Germinal center (tissue), 1 donor: ENCODE measurements around the gene RAB21.

ENCODE experiments used
- DNase-seq: peaks from one replicate; pipeline ENCODE4 v3.0.0; 2012; ENCODE audit warnings: mixed read lengths, low spot score

The RAB21 gene, protein sequence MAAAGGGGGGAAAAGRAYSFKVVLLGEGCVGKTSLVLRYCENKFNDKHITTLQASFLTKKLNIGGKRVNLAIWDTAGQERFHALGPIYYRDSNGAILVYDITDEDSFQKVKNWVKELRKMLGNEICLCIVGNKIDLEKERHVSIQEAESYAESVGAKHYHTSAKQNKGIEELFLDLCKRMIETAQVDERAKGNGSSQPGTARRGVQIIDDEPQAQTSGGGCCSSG

DNA sequence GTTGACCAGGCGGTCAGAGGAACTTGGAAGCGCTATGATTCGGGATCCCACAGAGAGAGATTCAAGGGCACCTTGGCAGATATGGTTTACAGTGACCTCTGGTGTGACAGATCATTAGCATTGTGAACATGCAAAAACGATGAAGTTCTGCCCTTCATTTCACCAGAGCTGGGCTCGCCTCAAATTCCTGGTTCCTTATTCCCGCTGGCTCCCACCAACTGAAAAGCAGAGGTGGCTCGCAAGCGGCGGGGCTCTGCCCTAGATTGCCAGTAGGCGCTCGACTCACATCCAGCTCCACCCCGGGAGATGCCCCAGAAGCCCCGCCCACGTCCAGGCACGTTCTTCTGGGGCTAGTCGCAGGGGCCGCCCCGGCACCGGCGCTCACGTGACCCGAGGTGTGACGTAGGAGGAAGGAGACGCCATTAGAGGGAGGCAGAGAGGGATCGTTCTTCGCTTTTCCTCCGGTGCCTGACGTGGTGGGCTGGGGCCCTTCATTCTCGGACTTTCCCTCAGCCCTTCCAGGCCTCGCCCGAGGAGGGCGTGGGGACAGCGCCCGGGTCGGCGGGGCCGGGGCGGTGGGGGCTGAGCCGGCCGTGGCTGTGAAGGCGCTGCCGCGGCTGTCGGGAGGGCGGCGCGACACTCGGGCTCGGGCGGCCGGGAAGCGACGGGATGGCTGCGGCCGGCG lies at the start of gene RAB21:
Gene RAB21 (plus strand): TSS at position 403 of the 685 bp plus-strand sequence. CDS start 267 bp downstream, at position 670.
- DNase-seq: peak; percentile 97

DNA sequence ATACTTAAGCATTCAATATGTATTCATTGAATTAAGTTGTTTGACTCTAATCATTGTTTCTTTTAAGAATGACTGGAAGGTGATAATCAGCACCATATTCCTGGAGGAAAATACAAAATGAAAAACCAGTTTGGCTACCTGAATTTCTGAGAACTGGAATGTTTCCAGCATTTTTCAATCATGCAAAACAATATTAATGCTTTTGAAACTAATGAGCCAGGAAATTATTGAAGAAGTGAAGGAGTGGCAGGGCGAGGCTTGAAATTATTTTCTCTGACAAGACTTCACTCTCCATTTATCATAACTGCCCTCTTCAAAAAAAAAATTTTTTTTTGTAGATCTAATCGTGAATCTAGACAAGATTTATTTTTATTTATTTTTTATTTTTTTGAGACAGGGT lies 49.7 kb upstream of the RAB21 start:
- DNase-seq: no peak

DNA sequence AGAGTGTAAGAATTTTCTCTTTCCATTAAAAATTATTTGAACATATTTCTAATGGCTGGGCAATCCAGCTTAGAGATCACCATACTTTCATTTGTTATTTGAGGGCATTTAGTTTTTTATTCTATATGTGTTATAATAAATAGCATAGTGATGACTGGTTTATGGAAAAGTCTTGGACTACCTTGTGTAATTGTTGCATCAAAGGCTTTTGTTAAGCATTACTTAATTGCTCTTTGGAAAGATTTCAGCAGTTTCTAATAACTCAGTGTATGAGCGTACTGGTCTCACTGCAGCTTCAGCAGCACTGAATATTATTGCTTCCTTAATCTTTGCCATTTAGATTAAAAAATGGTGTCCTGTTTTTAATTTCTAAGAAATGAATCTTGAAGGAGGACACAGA lies 46.0 kb upstream of the RAB21 start:
- no peak for DNase-seq

DNA sequence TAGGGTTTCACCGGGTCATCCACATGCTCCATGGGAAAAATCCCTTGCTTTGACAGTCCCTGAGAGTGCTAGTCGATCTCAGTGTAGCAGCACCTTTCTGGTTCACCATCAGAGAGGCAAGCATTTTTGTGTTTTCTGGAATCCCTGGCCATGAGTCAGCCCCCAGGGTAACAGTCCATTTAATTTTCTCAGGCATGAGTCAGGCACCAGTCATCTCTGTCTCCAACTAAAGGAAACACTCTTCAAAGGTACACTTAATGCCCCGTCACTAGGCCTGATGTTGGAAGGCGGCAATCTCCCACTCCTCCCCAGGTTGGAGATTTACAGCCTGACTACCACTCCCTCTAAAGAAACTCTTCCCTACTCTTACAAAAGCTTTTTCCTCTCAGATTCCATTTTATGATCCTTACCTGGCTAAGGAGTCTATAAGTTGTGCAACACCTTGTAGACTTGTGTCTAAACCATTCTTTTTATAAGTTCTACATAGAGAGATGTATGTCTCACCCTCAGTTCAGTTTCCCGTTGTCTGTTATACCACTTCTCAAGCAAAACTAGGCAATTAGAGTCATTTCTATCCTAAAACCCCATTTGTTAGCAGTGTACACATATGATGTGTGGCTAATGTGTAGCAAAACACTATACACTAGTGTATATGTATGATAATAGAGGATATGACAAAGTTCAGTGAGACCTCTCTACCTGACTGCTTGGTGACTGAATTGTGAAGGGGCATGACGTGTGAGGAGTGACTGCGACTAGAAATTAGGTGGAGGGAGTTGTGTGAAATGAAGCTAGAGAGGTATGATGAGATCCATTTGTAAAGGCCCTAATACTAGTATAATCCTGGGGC lies 44.2 kb upstream of the RAB21 start:
- no peak for DNase-seq

DNA sequence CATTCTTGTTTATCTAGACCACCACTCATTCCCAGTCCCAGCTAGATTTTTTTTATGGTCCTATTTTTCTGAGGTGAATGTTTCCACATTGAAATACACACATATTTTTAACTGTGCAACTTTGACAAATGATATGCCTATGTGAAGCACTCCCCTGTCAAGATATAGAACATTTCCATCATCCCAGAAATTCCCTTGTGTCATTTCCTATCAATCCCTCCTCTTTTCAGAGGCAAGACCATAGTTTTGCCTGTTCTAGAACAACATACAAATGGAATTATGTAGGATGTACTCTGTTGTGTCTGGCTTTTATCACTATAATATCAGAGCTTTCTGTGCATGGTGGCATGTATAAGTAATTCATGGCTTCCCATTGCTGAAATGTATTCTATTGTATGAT lies 36.1 kb upstream of the RAB21 start:
- no peak for DNase-seq

DNA sequence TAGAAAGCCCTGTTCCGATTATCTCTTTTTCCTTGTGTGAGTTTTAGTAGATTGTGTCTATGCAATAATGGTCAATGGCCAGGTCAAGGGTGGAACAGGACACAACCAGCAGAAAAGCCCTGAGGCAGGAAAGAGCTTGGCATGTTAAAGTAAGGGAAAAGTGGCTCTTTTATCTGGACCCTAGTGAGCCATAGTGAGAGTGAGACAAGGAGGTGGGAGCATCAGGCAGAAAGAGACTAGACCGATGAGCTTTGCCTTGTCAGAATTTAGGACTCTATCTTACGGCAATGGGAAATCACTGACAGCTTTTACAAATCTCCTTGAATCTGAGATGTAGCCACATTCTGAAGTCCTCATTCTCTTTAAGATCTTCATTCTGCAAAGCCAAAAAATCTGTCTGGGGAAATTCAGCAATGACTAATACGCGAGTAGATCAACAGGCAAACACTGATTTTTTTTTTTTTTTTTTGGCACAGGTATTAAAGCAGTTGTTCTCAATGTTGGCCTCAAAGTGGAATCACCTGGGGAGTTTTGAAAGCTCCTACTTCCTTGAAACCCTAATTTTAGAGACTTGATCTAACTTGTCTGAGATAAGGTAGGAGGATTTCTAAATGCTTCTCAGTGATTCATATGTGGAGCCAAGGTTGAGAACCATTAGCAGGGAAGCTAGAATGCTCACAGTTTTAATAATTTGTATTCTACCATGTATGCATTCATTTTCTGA lies 34.9 kb upstream of the RAB21 start:
- no peak for DNase-seq

DNA sequence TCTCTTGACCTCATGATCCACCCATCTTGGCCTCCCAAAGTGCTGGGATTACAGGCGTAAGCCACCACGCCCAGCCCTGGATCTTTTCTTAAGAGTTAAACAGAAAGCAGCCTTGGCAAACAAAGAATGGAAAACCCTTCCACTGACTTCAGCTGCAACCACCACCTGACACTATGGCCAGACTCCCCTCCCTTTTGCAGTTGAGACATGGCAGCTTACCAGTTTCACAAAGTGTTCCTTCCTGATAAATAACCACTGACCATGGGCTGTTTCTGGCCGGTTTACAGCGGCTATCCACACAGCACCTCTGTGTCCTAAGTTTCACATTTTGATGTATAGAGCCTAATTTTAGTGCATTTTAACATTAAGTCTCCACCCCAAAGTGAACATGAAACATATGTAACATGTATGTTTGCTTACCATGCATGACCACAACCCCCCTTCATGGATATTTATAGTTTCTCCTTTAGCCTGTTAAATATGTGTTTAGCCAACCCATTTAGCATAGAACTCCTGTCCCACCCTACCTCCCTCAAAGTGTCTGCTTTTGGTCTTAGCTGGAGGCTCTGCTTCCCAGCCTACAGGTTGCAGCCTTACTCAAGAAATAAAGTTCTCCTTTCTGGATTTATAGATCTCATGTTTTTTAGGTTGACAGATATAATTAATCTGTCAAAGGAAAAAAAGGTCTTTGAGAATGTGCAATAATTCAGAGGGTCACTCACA lies 32.7 kb upstream of the RAB21 start:
- no peak for DNase-seq

DNA sequence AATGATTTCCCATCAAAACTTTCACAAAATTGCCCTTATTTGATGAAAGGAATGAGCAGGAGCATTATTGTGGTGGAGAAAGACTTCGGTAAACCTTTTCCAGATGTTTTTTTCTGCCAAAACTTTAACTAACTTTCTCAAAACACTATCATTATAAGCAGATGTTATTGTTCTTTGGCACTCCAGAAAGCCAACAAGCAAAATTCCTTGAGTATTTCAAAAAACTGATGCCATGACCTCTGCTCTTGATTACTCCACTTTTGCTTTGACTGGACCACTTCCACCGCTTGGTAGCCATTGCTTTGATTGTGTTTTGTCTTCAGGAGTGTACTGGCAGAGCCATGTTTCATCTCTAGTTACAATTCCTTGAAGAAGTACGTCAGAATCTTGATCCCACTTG lies 29.7 kb upstream of the RAB21 start:
- no peak for DNase-seq

DNA sequence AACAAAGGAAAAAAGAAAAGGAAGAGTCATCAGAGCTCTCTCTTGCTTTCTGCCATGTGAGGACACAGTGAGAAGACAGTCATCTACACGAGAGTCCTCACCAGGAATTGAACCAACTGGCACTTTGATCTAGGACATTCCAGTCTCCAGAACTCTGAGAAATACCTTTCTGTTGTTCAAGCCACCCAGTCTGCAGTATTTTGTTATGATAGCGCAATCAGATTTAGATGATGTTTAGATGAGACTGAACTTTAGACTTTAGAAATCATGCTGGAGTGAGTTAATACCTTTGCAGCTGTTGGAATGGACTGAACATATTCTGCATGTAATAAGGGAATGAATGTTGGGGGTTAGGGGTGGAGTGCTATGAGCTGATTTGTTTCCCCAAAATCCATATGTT lies 28.1 kb upstream of the RAB21 start:
- DNase-seq: no peak

DNA sequence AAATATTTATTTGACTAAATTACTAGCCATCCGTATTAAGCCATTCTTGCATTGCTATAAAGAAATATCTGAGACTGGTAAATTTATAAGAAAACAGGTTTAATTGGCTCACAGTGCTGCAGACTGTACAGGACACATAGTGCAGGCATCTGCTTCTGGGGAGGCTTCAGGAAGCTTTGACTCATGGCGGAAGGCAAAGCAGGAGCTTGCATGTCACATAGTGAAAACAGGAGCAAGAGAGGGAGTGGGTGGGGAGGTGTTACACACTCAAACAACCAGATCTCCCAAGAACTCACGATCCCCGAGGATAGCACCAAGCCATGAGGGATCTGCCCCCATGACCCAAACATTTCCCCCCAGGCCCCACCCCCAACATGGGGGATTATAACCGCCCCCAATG lies 26.7 kb upstream of the RAB21 start:
- no peak for DNase-seq

DNA sequence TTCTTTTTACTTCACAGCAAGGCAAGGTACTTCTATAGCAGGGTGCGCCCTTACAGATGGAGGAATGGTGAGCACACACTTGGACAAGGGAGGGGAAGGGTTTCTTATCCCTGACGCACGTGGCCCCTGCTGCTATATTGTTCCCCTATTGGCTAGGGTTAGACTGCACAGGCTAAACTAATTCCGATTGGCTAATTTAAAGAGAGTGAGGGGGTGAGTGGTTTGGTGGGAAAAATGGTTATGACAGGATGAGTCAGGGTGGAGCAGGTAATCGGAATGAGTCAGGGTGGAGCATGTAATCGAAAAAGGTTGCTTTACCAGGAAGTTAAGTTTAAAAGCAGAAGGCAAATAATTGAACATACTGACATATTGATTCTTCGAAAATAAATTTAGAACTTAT lies 23.7 kb upstream of the RAB21 start:
- DNase-seq: no peak

DNA sequence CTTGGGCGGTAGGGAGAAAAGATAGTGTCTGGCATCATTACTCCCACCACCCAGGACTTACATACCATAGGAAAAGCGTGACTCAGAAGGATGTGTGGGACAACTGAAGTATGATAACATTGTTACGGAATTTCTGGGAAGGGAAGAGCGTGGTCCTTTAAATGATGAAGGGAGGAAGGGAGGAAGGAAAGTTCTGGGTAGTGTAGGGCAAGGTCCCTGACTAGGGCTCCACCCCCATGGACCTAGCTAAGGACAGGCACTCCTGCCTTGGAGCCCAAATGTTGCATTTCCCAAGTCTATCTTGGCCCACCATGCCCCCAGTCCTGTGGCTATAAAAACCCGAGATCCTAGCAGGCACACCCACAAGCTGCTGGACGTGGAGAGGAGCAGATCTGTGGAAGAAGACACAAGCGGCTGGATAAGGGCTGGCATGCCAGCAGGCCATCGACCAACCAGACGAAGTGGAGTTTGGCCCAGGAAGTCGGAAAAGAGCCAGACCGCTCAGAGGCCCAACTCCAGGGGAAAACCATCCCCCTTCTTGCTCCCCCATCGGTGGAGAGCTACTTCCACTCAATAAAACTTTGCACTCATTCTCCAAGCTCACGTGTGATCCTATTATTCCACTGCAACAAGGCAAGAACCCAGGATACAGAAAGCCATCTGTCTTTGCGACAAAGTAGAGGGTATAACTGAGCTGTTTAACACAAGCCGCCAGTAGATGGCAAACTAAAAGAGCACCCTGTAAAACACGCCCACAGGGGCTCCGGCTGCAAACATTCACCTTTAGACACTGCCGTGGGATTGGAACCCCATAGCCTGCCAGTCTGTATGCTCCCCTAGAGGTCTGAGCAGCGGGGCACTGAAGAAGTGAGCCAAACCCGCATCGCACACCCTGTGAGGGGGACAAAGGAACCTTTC lies 23.0 kb upstream of the RAB21 start:
- DNase-seq: no peak

DNA sequence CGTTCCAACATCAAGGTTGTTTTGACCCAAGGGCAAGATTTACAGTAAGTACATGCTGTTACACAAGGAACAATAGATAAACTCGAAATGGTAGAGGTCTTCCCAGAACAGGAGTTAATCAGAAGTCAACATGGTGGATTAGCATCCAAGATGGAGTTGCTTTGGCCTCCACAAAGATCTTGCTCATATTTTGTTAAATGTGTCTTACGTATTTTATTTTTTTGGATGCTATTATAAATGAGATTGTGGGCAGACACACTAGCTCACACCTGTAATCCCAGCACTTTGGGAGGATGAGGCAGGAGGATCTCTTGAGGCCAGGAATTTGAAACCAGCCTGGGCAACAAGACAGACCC lies 22.3 kb upstream of the RAB21 start:
- no peak for DNase-seq

DNA sequence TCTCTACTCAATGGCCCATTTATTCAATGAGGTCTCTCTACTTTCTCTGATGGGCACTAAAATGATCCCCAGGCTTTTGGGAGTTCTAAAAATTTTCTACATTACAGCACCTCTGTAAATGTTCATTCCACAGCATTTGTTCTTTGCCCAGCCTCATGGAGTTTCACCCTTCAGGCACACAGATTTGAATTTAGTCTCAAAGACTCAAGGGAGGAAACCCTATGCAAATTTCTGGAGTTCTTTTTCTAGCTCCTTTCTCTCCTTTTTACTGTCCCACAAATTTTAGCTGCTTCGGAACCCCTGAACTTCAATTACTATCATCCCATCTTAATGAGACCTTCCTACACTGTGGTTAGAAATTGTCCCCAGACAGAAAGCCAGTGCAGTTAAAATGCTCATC lies 17.5 kb upstream of the RAB21 start:
- no peak for DNase-seq

DNA sequence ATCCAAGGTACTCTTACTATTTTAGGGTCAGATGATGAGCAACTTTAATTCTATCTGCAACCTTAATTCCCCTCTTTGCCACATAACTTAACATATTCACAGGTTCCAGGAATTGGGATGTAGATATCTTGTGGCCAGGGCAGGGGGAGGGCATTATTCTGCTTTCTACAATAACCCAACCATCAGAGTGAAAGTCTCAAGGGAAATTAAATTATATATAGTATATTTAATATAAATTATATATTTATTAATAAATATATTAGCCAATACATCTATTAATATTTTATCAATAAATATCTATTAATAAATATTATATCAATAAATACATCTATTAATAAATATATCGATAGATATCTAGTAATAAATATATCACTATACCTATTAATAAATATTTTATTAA lies 11.7 kb upstream of the RAB21 start:
- DNase-seq: no peak

DNA sequence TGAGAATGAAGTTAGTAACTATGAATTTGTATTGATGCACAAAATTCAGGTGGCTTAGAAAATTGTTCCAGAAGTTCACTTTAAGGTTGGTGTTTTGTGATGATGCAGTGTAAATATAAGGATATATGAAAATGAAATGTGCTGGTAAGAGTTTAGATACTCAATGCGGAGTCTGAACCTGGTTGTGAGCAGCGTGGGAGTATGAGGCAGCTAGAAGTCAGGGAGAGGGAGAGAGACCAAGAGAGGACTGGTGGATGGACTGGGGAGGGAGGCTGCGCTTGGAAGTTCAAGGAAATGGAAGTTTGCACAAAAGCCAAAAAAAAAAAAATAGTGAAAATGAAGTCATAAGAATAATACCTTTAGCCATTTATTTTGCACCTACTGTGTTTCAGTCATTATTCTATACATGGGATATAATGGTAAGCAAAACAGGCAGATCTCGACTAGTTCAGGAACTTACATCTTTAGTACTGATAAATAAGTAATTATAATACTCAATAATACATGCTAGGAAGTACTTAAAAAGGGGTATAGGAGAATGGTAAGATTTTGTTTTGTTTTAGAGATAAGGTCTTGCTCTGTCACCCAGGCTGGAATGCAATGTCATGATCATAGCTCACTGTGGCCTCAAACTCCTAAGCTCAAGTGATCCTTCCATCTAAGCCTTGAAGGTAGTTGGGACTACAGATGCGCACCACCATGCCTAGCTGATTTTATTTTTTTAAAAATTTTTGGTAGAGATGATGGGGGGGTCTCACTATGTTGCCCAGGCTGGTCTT lies 10.0 kb upstream of the RAB21 start:
- DNase-seq: no peak

DNA sequence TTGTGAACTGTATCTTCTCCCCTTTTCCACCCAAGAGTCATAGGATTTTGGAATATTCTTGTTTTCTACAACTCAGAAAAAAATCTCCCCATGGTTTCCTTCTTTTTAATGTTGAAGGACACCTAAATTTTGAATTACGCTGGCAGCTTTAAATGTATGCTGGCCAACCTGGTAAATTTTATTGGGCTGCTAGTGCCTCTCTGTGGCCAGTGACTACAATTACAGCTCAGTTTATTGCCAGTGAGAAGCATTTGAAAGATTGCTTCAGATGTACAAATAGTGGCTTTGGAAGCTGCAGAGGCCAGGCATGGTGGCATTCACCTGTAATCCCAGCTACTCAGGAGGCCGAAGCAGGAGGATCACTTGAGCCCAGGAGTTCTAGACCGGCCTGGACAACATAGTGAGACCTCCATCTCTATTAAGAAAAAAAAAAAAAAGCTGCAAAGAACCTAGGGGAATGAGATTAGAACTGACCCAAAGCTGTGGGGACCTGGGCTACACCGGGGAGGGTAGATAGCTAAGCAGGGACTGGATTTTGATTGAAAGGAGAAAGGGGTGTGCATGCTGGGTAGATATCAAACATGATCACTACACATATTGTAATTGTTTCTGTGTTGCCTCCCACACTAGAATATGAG lies 7.6 kb upstream of the RAB21 start:
- DNase-seq: peak; percentile 38

DNA sequence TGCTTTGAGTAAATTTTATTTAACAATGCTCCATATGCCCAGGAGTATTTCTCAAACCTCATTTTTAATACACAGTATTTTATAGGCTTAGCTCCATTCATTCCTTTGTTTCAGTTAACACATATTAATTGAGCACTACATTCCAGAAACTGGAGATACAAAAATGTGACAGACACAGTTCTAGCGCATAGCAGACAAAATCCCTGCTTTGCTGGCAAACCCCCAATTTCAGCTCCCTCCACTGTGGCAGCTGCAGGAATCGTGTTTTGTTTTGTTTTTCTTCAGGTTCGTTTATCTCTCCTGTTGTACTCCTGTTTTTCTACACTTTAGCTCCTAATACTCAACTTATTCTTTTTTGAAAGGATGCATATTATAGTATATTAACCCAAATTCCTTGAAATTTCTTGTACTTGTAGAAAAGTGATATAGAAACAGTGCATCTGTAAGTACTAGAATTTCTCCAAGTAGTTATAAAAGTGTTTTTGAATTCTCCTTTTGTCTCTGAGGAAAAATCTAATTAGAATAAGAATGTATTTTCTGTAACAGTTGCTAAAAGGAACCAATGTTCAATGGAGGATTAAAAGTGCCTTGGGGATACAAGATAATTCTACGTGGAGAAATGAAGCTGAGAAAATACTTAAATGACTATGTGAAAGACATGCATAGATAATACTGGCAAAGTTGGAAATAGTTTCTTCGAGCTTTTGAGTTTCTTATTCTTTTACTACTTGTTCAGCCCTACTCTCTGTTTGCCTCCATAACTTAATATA lies 6.4 kb upstream of the RAB21 start:
- DNase-seq: no peak

DNA sequence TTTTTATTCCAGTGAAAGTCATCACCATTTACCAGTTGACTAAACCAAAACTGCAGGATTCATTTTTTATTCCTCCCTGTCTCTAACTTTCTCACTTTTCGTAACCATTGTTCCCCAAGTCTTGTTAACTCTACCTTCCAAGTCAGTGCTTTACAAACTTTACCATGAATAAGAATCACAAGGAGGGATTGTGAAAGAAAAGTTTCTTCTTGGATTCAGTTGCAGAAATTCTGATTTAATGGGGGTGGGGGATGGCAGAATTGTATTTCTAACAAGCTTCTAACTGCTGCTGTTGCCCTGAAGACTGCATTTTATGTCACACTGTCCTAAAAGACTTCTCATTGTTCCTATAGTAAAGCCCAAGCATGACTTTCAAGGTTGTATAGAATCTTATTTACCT lies 5.0 kb upstream of the RAB21 start:
- no peak for DNase-seq
